Spleen (tissue), 11 donors: ENCODE results near the gene SLIT3. TPM values are rescaled to one million over a fixed set of nuclear protein-coding genes. Genes with fewer than 3 reads are reported as not detected.
"Not testable (repeated sequence)": the region's sequence is repeated elsewhere in the genome, so short reads cannot be mapped to it uniquely, and the experiment has no call there.

Experiments
- DNase-seq: peaks from one replicate; pipeline ENCODE4 v3.0.0-alpha.2; 2020
- H3K27ac ChIP-seq, 8 donors: fragments of 200-600 bp; sonication (generic) in 7 of 8; 1 replicate in 4 of 8; 2 replicates in 4 of 8; pipeline versions ENCODE4 v1.5.0 to v1.8.0; 2016 to 2021; ENCODE audit warnings: inconsistent platforms in 4 of 8, mild to moderate bottlenecking in 4 of 8, moderate library complexity in 1 of 8
- H3K27me3 ChIP-seq, 7 donors: fragments of 200-600 bp; sonication (generic) in 6 of 7; replicated peaks in 1 of 7; 1 replicate in 4 of 7; 2 replicates in 3 of 7; pipeline versions ENCODE4 v1.5.0 to v1.8.0; 2016 to 2021; ENCODE audit warnings: inconsistent platforms in 3 of 7, mild to moderate bottlenecking in 1 of 7
- H3K36me3 ChIP-seq, 6 donors: fragments of 200-600 bp; sonication (generic) in 5 of 6; 1 replicate in 4 of 6; 2 replicates in 2 of 6; pipeline versions ENCODE4 v1.5.0 to v1.8.0; 2016 to 2021; ENCODE audit warnings: inconsistent platforms in 2 of 6
- H3K4me1 ChIP-seq, 6 donors: fragments of 200-600 bp; sonication (generic) in 5 of 6; 1 replicate in 3 of 6; 2 replicates in 3 of 6; pipeline versions ENCODE4 v1.5.0 to v1.8.0; 2016 to 2021; ENCODE audit warnings: inconsistent platforms in 3 of 6
- H3K4me3 ChIP-seq, 8 donors: fragments of 200-600 bp; sonication (generic) in 7 of 8; 1 replicate in 4 of 8; 2 replicates in 4 of 8; pipeline versions ENCODE4 v1.5.0 to v1.8.0; 2016 to 2021; ENCODE audit warnings: inconsistent platforms in 4 of 8, mild to moderate bottlenecking in 4 of 8, moderate library complexity in 2 of 8
- H3K9me3 ChIP-seq, 8 donors: fragments of 200-600 bp; sonication (generic) in 7 of 8; 1 replicate in 4 of 8; 2 replicates in 4 of 8; pipeline versions ENCODE4 v1.5.0 to v1.8.0; 2016 to 2021; ENCODE audit warnings: inconsistent platforms in 4 of 8
- CTCF ChIP-seq, 11 experiments: fragments of 200-600 bp in 7 of 11; fragments of 450-650 bp in 4 of 11; sonication (generic) in 4 of 11; IDR thresholded peaks in 8 of 11; conservative IDR thresholded peaks in 3 of 11; 1 replicate in 7 of 11; 2 replicates in 4 of 11; pipeline versions ENCODE4 v1.4.0 to v1.8.0; 2016 to 2021; ENCODE audit warnings: antibody characterized with exemption in 11 of 11, inconsistent platforms in 4 of 11, mild to moderate bottlenecking in 1 of 11
- POLR2A ChIP-seq, 3 donors: fragments of 450-650 bp; IDR thresholded peaks; one replicate each; pipeline ENCODE4 v1.5.1; 2017; ENCODE audit warnings: antibody characterized with exemption in 3 of 3, mild to moderate bottlenecking in 1 of 3
- POLR2AphosphoS5 ChIP-seq, 3 donors: sonication (generic); formaldehyde crosslinking; IDR thresholded peaks; one replicate each; pipeline ENCODE4 v1.5.1; 2017; ENCODE audit warnings: antibody characterized with exemption in 3 of 3
- WGBS, 5 donors: extraction: QIAGEN DNeasy Blood & Tissue Kit in 3 of 5; methylation state at CpG; one replicate each; pipeline versions ENCODE4 v1.1.5 to v1.1.7; 2013 to 2018; 5-methylcytosine and 5-hydroxymethylcytosine counted together
- intact Hi-C: fragments of 100-400 bp; cut with DNase I; formaldehyde crosslinking; loops from one replicate; pipeline ENCODE4 v1.15.0; 2023; ENCODE audit warnings: low total_unique reads
- polyA plus RNA-seq, 3 donors: library from polyadenylated mRNA; stranded (reverse); fragments of 200-250 nt; gene quantifications; one replicate each; pipeline ENCODE4 v1.2.1, GENCODE V29; 2013
- total RNA-seq, 7 donors: library from RNA; depleted of rRNA in 3 of 7; stranded (reverse); fragments of >200 nt in 3 of 7; fragmentation: NEBNext Ultra II Directional in 4 of 7; extraction: Animal tissue kit (Norgen Biotek cat#: 25700) in 4 of 7; gene quantifications; one replicate each; pipeline versions ENCODE4 v1.1.0 to v1.2.1, GENCODE V29; 2016 to 2021
- donor health status: healthy with polysubstance abuse.
- donor health status: DM: no; HTN: no; CAD: no; lungs with moderate emphysema.
- donor health status: DM: no; HTN: no; CAD: no.
- donor health status: Bipolar disorder and iron deficiency.
- donor health status: healthy.
- donor health status: DM: no; HTN: no; CAD: no.
- donor health status: DM: yes; HTN: yes; CAD: no.

Gene SLIT3
- total and polyA plus RNA-seq, 10 donors: 0.33 to 54.0 (median 13.2) TPM

DNA sequence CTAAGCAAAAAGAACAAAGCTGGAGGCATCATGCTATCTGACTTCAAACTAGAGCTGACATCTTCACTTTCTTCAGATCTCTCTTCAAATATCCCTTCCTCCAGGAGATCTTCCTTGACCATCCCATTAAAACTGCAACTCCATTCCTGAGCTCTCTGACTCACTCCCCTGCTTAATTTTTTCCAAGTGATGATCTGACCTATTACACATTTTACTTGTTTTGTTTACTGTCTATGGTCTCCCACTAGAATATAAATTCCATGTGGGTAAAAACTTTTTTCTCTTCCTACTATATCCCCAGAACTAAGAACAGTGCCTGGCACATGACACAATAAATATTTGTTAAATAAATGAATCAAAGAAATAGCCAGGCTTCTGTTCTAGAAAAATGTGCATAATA is 87.5 kb downstream of the SLIT3 start:
- H3K27ac ChIP-seq: no peak overlapping the region

DNA sequence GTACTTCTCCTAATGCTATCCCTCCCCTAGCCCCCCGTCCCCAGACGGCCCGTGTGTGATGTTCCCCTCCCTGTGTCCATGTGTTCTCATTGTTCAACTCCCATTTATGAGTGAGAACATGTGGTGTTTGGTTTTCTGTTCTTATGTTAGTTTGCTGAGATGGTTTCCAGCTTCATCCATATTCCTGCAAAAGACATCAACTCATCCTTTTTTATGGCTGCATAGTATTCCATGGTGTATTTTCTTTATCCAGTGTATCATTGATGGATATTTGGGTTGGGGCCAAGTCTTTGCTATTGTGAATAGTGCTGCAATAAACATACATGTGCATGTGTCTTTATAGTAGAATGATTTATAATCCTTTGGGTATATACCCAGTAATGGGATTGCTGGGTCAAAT is 89.2 kb downstream of the SLIT3 start:
- H3K27ac ChIP-seq, H3K4me3 ChIP-seq, DNase-seq, H3K4me1 ChIP-seq, intact Hi-C loops, H3K27me3 ChIP-seq, H3K36me3 ChIP-seq: not testable (repeated sequence)
- peaks cover 0 to 18% (median 11%) of the 10 kb centered on the region in 8 donors for H3K9me3 ChIP-seq
- WGBS, 5 donors: 80 to 99% (median 96%) methylated on average over 3 of the region's 3 CpGs

More for the DNA sequence above, 87.5 kb downstream of the SLIT3 start:
- no peak for DNase-seq
- no peak overlapping the region for H3K4me3 ChIP-seq
- no peaks in the 10 kb centered on the region for H3K36me3 ChIP-seq
- no peak for TF ChIP-seq POLR2A (IDR thresholded peaks at IDR 0.05)
- TF ChIP-seq CTCF (IDR thresholded peaks at IDR 0.05 in 8 of 11, conservative IDR thresholded peaks at IDR 0.05 in 3 of 11): no peak
- TF ChIP-seq POLR2AphosphoS5 (IDR thresholded peaks at IDR 0.05): no peak
- peaks cover 0 to 13% (median 6%) of the 10 kb centered on the region in 8 donors for H3K9me3 ChIP-seq
- intact Hi-C loops: no loop called here
- H3K27me3 ChIP-seq: no peaks in the 10 kb centered on the region
- H3K4me1 ChIP-seq: no peaks in the 10 kb centered on the region

- H3K27me3 ChIP-seq: no peaks in the 10 kb centered on the region
- no peak for DNase-seq
- intact Hi-C loops: no loop called here
- TF ChIP-seq POLR2AphosphoS5 (IDR thresholded peaks at IDR 0.05): no peak
- TF ChIP-seq POLR2A (IDR thresholded peaks at IDR 0.05): no peak
- no peak for TF ChIP-seq CTCF (IDR thresholded peaks at IDR 0.05 in 8 of 11, conservative IDR thresholded peaks at IDR 0.05 in 3 of 11)
- H3K36me3 ChIP-seq: no peaks in the 10 kb centered on the region
- peaks cover 0 to 24% (median 17%) of the 10 kb centered on the region in 8 donors for H3K9me3 ChIP-seq
- H3K4me1 ChIP-seq: no peaks in the 10 kb centered on the region
- no peak overlapping the region for H3K27ac ChIP-seq
- no peak overlapping the region for H3K4me3 ChIP-seq
- WGBS, 5 donors: 74 to 86% (median 81%) methylated on average over 8 of the region's 8 CpGs
Measured at GRCh38 chr5:169204788-169205400, 96.0 kb downstream of the SLIT3 start.

- Histone ChIP-seq H3K27ac (no peak overlapping the region), H3K9me3 (peaks cover 0 to 12% (median 7%) of the 10 kb centered on the region in 8 donors), H3K36me3 (no peaks in the 10 kb centered on the region), H3K4me3 (no peak overlapping the region), H3K4me1 (no peaks in the 10 kb centered on the region), H3K27me3 (no peaks in the 10 kb centered on the region)
- WGBS, 5 donors: 59 to 82% (median 63%) methylated on average over 3 of the region's 3 CpGs
- no peak for DNase-seq
- intact Hi-C loops: no loop called here
- TF ChIP-seq CTCF (IDR thresholded peaks at IDR 0.05 in 8 of 11, conservative IDR thresholded peaks at IDR 0.05 in 3 of 11) (no peak), POLR2AphosphoS5 (IDR thresholded peaks at IDR 0.05) (no peak), POLR2A (IDR thresholded peaks at IDR 0.05) (no peak)
Measured at GRCh38 chr5:169202969-169203368, 98.0 kb downstream of the SLIT3 start.

- no peak for DNase-seq
- Histone ChIP-seq H3K27me3 (no peaks in the 10 kb centered on the region), H3K9me3 (peaks cover 0 to 8% (median 7%) of the 10 kb centered on the region in 8 donors), H3K36me3 (no peaks in the 10 kb centered on the region), H3K4me1 (no peaks in the 10 kb centered on the region), H3K4me3 (no peak overlapping the region), H3K27ac (no peak overlapping the region)
- intact Hi-C loops: no loop called here
- no peak for TF ChIP-seq POLR2AphosphoS5 (IDR thresholded peaks at IDR 0.05)
- no peak for TF ChIP-seq POLR2A (IDR thresholded peaks at IDR 0.05)
- TF ChIP-seq CTCF (IDR thresholded peaks at IDR 0.05 in 8 of 11, conservative IDR thresholded peaks at IDR 0.05 in 3 of 11): no peak
Measured at GRCh38 chr5:169201597-169201996, 99.3 kb downstream of the SLIT3 start.
